ENCODE results near the gene CDH13. TPM values are rescaled to one million over a fixed set of nuclear protein-coding genes. Genes with fewer than 3 reads are reported as not detected.

Gene CDH13
- total RNA-seq, 4 donors from 2014 or later: 2.0 to 6.6 (median 4.1) TPM; not detected in 1

GRCh38 chr16:83125999-83126568 is 499.3 kb downstream of the CDH13 start:
- TF ChIP-seq POLR2A (IDR thresholded peaks at IDR 0.05) (no peak), CTCF (IDR thresholded peaks at IDR 0.05) (no peak)
- H3K27me3 ChIP-seq: no peaks in the 10 kb centered on the region

GRCh38 chr16:83128041-83128440 is 501.3 kb downstream of the CDH13 start:
- Histone ChIP-seq H3K36me3 (no peaks in the 10 kb centered on the region), H3K27ac (no peak overlapping the region), H3K4me3 (no peak overlapping the region), H3K9me3 (no peaks in the 10 kb centered on the region), H3K27me3 (no peaks in the 10 kb centered on the region), H3K4me1 (no peaks in the 10 kb centered on the region)
- DNase-seq: no peak
- TF ChIP-seq CTCF (IDR thresholded peaks at IDR 0.05): no peak
- TF ChIP-seq POLR2A (IDR thresholded peaks at IDR 0.05): no peak

More at GRCh38 chr16:83125999-83126568, 499.3 kb downstream of the CDH13 start:
- Histone ChIP-seq H3K36me3 (no peaks in the 10 kb centered on the region), H3K27ac (no peak overlapping the region), H3K4me1 (no peaks in the 10 kb centered on the region), H3K9me3 (no peaks in the 10 kb centered on the region), H3K4me3 (no peak overlapping the region)
- DNase-seq: no peak

GRCh38 chr16:83130039-83130438 is 503.3 kb downstream of the CDH13 start:
- no peaks in the 10 kb centered on the region for H3K9me3 ChIP-seq
- H3K27ac ChIP-seq: no peak overlapping the region
- TF ChIP-seq CTCF (IDR thresholded peaks at IDR 0.05): no peak
- TF ChIP-seq POLR2A (IDR thresholded peaks at IDR 0.05): no peak
- no peak overlapping the region for H3K4me3 ChIP-seq
- H3K27me3 ChIP-seq: no peaks in the 10 kb centered on the region
- H3K4me1 ChIP-seq: no peaks in the 10 kb centered on the region
- no peak for DNase-seq
- H3K36me3 ChIP-seq: no peaks in the 10 kb centered on the region

GRCh38 chr16:83134638-83135037 is 507.9 kb downstream of the CDH13 start:
- no peak for TF ChIP-seq POLR2A (IDR thresholded peaks at IDR 0.05)
- TF ChIP-seq CTCF (IDR thresholded peaks at IDR 0.05): no peak
- no peak for DNase-seq
- H3K27ac ChIP-seq: no peak overlapping the region
- no peak overlapping the region for H3K4me3 ChIP-seq
- H3K36me3 ChIP-seq: no peaks in the 10 kb centered on the region
- no peaks in the 10 kb centered on the region for H3K9me3 ChIP-seq
- peaks cover 0 to 13% (median 0%) of the 10 kb centered on the region in 4 donors for H3K4me1 ChIP-seq
- H3K27me3 ChIP-seq: no peaks in the 10 kb centered on the region

- no peak overlapping the region for H3K4me3 ChIP-seq
- DNase-seq: no peak
- TF ChIP-seq POLR2A (IDR thresholded peaks at IDR 0.05) (no peak), CTCF (IDR thresholded peaks at IDR 0.05) (no peak)
- H3K27me3 ChIP-seq: no peaks in the 10 kb centered on the region
- H3K27ac ChIP-seq: no peak overlapping the region
- peaks cover 0 to 13% (median 0%) of the 10 kb centered on the region in 4 donors for H3K4me1 ChIP-seq
- H3K9me3 ChIP-seq: no peaks in the 10 kb centered on the region
- no peaks in the 10 kb centered on the region for H3K36me3 ChIP-seq
Measured at GRCh38 chr16:83136419-83136818, 509.6 kb downstream of the CDH13 start.

Measured in Peyer's patch (tissue), 4 donors.